Uterus (tissue), 4 donors: ENCODE results near the gene ZNF423. TPM values are rescaled to one million over a fixed set of nuclear protein-coding genes. Genes with fewer than 3 reads are reported as not detected.

Experiments
- DNase-seq, 2 donors: peaks; one replicate each; pipeline ENCODE4 v3.0.0-alpha.2; 2019 to 2020
- H3K27ac ChIP-seq, 2 donors: fragments of 200-600 bp; sonication (generic); 1 replicate in 1 of 2; 2 replicates in 1 of 2; pipeline ENCODE4 v1.5.1; 2016 to 2018
- H3K27me3 ChIP-seq, 2 donors: fragments of 200-600 bp; sonication (generic); one replicate each; pipeline ENCODE4 v1.5.1; 2018 to 2019; ENCODE audit warnings: control low read depth in 1 of 2
- H3K36me3 ChIP-seq, 2 donors: fragments of 200-600 bp; sonication (generic); one replicate each; pipeline ENCODE4 v1.5.1; 2019; ENCODE audit warnings: control low read depth in 1 of 2
- H3K4me1 ChIP-seq, 2 donors: fragments of 200-600 bp; sonication (generic); one replicate each; pipeline ENCODE4 v1.5.1; 2018 to 2019; ENCODE audit warnings: control low read depth in 1 of 2
- H3K4me3 ChIP-seq, 2 donors: fragments of 200-600 bp; sonication (generic); 1 replicate in 1 of 2; 2 replicates in 1 of 2; pipeline ENCODE4 v1.5.1; 2018 to 2019; ENCODE audit warnings: mild to moderate bottlenecking in 1 of 2
- H3K9me3 ChIP-seq, 2 donors: fragments of 200-600 bp; sonication (generic); one replicate each; pipeline ENCODE4 v1.5.1; 2019; ENCODE audit warnings: control low read depth in 1 of 2
- POLR2A ChIP-seq, 2 donors: fragments of 450-650 bp; IDR thresholded peaks; one replicate each; pipeline ENCODE4 v1.6.1; 2016; ENCODE audit warnings: antibody characterized with exemption in 2 of 2, mild to moderate bottlenecking in 1 of 2, moderate library complexity in 1 of 2
- intact Hi-C: fragments of 100-400 bp; cut with DNase I; formaldehyde crosslinking; loops from one replicate; pipeline ENCODE4 v1.15.1; 2023; ENCODE audit warnings: low total_unique reads
- total RNA-seq, 4 donors: library from RNA; depleted of rRNA in 3 of 4; stranded (reverse); fragments of >200 nt in 3 of 4; gene quantifications; one replicate each; pipeline versions ENCODE4 v1.1.0 to v1.2.4, GENCODE V29; 2014 to 2023
- TF ChIP-seq, protein P1 (sequence below), 4 experiments: fragments of 200-600 bp in 2 of 4; fragments of 450-650 bp in 2 of 4; sonication (generic) in 2 of 4; IDR thresholded peaks; one replicate each; pipeline ENCODE4 v1.5.1; 2016 to 2019; ENCODE audit warnings: antibody characterized with exemption in 4 of 4, mild to moderate bottlenecking in 2 of 4, moderate library complexity in 1 of 4
- donor health status: DM: yes; HTN: yes; CAD: no.

The ZNF423 gene
- total RNA-seq, 4 donors from 2014 or later, result 7.1 to 33.5 (median 14.7) TPM

DNA sequence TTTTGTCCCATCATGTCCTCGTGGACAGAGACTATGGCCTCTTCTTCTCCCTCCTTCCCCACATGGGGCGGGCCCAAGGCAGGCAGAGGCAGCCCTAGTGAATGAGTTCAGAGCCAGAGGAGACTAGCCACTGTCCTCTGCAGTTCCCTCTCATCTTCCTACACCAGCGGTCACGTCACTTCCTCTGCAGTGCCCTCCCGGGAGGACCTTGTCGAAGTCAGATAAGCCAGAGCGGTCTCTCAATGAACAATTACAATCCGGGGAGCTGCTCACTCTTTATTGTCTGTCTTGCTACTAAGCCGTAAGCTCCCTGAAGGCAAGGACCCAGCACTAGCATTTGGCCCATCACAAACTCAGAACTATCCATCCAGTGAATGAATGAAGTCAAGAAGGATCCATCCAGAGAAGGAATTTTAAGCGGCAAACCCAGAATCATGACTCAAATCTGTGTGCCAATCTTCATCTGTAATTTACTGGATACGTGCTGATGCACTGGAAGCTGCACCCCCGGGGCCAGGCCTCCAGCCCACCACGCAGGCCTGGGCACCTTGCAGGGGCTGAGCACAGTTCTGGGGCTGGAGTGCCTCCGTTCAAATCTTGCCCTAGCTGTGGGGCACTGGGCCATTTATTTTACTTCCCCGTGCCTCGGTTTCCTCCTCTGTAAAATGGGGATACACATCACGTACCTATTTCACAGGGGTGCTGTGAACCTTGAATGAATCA, 18.1 kb downstream of the ZNF423 start:
- Histone ChIP-seq H3K4me3 (no peak overlapping the region), H3K27ac (peak overlapping the region; percentile 43 to 63), H3K4me1 (peaks cover 0 to 21% of the 10 kb centered on the region in 2 donors), H3K36me3 (no peaks in the 10 kb centered on the region), H3K27me3 (no peaks in the 10 kb centered on the region), H3K9me3 (no peaks in the 10 kb centered on the region)
- intact Hi-C loops, result no loop called here
- DNase-seq, result no peak
- TF ChIP-seq, protein P1, sequence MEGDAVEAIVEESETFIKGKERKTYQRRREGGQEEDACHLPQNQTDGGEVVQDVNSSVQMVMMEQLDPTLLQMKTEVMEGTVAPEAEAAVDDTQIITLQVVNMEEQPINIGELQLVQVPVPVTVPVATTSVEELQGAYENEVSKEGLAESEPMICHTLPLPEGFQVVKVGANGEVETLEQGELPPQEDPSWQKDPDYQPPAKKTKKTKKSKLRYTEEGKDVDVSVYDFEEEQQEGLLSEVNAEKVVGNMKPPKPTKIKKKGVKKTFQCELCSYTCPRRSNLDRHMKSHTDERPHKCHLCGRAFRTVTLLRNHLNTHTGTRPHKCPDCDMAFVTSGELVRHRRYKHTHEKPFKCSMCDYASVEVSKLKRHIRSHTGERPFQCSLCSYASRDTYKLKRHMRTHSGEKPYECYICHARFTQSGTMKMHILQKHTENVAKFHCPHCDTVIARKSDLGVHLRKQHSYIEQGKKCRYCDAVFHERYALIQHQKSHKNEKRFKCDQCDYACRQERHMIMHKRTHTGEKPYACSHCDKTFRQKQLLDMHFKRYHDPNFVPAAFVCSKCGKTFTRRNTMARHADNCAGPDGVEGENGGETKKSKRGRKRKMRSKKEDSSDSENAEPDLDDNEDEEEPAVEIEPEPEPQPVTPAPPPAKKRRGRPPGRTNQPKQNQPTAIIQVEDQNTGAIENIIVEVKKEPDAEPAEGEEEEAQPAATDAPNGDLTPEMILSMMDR (IDR thresholded peaks at IDR 0.05), result no peak
- TF ChIP-seq POLR2A (IDR thresholded peaks at IDR 0.05), result no peak

DNA sequence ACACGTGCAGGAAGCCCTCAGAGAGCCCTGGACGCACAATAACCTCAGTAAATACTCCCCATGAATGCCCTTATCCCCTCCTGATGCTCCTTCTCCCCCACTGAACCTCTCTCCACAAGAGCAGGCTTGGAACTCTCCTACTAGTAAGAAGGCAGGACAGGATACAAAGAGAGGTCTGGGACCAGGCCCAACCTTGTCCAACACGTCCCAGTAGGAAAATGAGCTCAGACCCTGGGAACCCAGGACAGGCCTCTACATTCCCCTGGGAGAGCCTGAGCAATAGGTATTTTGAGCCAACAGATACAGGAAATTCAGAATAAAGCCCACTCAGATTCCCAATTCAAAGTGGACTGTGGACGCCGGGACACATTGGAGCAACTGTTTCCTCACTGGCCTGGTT, 19.2 kb downstream of the ZNF423 start:
- H3K27me3 ChIP-seq, result no peaks in the 10 kb centered on the region
- DNase-seq, result no peak
- H3K4me1 ChIP-seq, result peaks cover 0 to 21% of the 10 kb centered on the region in 2 donors
- no peak for TF ChIP-seq POLR2A (IDR thresholded peaks at IDR 0.05)
- TF ChIP-seq, protein P1 (IDR thresholded peaks at IDR 0.05), result no peak
- intact Hi-C loops, result no loop called here
- H3K27ac ChIP-seq, result peak overlapping the region; percentile 17 to 79
- no peaks in the 10 kb centered on the region for H3K9me3 ChIP-seq
- no peaks in the 10 kb centered on the region for H3K36me3 ChIP-seq
- H3K4me3 ChIP-seq, result no peak overlapping the region

DNA sequence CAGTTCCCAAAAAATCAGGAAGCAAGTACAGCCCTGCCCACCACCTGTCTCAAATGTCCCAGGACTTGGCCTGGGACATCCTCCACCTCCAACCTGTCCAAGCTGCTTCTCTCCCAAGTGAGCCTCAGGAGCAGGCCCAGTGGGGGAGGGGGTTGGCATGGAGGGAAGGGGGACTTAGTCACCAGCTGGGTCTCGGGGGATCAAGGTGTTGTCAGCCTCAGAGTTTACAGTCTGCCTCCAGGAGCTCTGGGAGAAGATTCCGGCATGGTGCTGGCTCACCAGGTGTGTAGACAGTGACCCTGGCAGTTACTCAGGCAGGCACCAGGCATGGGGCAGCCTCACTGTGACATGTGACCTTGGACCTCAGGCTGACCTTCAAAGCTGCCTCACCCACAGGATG, 19.7 kb downstream of the ZNF423 start:
- no peak for TF ChIP-seq POLR2A (IDR thresholded peaks at IDR 0.05)
- TF ChIP-seq, protein P1 (IDR thresholded peaks at IDR 0.05), result no peak
- Histone ChIP-seq H3K4me1 (peaks cover 0 to 21% of the 10 kb centered on the region in 2 donors), H3K27me3 (no peaks in the 10 kb centered on the region), H3K36me3 (no peaks in the 10 kb centered on the region), H3K4me3 (no peak overlapping the region), H3K27ac (peak overlapping the region; percentile 17 to 79), H3K9me3 (no peaks in the 10 kb centered on the region)
- intact Hi-C loops, result no loop called here
- no peak for DNase-seq

DNA sequence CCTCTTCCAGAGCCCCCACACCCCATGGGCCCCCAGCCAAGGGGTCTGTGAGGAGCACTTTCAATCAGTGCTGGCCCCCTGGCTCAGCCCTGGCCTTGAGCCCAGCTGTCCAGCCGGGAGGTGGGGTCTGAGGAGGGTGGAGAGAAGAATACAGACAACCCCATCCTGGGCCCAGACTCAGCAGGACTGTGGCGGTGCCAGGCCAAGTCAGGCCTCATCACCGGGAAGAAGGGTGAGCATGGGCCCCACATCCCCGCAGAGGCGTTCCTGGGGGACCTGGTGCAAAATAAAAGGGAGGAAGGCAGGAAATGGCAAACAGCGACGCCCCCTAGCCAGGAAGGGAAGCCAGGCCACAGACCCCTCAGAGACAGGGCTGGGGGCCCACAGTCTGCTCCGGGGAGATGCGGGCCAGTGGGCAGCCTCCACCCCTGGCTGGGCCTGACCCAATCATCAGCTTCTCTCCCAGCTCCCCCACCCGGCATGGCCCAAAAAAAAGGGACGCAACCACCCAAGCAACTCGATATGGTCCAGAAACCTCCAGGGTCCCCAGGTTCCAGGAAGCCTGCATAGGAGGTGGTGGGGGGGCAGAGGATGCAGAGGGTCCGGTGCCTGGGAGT, 20.6 kb downstream of the ZNF423 start:
- Histone ChIP-seq H3K27ac (peak overlapping the region; percentile 79), H3K27me3 (no peaks in the 10 kb centered on the region), H3K4me1 (peaks cover 0 to 21% of the 10 kb centered on the region in 2 donors), H3K9me3 (no peaks in the 10 kb centered on the region), H3K4me3 (no peak overlapping the region), H3K36me3 (no peaks in the 10 kb centered on the region)
- TF ChIP-seq POLR2A (IDR thresholded peaks at IDR 0.05), result no peak
- TF ChIP-seq, protein P1 (IDR thresholded peaks at IDR 0.05), result no peak
- peak in 1 of 2 donors; percentile 50 for DNase-seq
- intact Hi-C loops, result no loop called here

DNA sequence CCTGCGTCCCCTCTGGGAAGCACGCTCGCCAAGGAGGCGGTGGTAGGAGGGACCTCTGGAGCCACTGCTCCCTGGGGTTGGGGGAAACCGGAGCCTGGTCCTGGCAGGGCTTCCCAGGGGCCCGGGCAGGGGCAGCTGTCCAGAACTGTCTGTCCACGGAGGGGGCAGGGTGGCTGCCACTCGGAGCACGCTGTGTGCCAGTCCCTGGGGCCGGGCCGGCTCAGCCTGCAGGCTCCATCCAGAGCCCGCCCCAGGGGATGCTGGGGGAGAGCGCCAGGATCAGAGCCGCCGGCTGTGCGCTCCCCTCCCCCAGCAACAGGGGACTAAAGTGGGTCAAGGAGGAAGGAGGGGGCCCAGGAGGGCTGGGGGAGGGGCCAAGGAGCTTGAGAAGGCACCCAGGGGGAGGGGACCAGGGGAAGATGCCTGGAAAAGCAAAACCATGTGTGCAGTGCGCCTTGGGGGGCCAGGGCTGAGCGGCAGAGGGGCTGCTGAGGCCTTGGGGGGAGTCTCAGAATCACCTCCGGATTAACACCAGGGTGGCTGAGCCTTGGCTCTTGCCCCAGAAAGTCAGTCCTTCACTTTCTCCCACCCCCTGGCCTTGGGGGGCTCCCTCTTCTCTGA, 21.3 kb downstream of the ZNF423 start:
- H3K4me3 ChIP-seq, result no peak overlapping the region
- TF ChIP-seq, protein P1 (IDR thresholded peaks at IDR 0.05), result no peak
- TF ChIP-seq POLR2A (IDR thresholded peaks at IDR 0.05), result no peak
- H3K27me3 ChIP-seq, result no peaks in the 10 kb centered on the region
- peak; percentile 72 to 80 for DNase-seq
- peak overlapping the region; percentile 79 for H3K27ac ChIP-seq
- H3K36me3 ChIP-seq, result no peaks in the 10 kb centered on the region
- H3K9me3 ChIP-seq, result no peaks in the 10 kb centered on the region
- intact Hi-C loops, result no loop called here
- peaks cover 0 to 21% of the 10 kb centered on the region in 2 donors for H3K4me1 ChIP-seq
